GM18907 (cell line): ENCODE results near the gene CPNE2.

Experiments
- ATAC-seq: cut with Tn5 transposase; IDR thresholded peaks from one replicate; pipeline ENCODE4 v1.9.1; 2021; ENCODE audit warnings: mild to moderate bottlenecking, moderate library complexity; ENCODE audit not compliant: unreplicated experiment

The CPNE2 gene

DNA sequence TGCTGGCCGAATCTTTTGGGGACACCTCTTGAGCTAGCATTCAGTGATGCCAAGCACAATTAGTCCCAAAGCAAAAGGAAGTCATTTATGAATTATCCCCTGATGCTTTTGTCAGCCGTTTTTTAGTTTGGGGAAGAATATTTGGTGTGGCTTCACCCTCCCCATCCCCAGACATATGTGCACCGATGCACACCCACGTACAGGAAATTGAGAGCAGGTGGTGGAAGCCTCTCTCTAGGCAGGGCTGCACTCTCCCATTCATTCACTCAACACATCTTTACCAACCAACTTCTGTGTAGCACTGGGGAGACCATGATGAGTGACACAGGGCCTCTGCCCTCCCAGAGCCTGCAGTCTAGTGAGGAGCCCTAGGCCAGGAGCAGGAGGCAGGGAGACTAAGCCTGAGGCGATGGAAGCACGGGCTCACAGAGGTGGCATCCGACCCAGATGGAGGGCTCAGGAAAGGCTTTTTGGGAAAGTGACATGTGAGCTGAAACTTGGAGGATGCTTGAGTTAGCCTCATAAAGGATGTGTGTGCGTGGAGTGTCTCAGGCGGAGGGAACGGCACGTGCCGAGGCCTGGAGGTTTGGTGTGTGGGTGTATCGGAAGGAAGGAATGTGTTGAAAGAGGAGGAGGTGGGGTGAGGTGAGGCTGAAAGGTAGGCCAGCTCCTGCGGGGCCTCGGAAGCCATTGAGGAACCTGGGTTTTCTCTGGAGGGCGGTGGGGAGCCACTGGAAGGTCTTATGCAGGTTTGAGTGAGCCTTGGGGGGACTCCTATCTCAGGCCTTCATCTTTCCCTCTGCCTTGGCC is 49.6 kb downstream of the CPNE2 start:
- no peak for ATAC-seq

DNA sequence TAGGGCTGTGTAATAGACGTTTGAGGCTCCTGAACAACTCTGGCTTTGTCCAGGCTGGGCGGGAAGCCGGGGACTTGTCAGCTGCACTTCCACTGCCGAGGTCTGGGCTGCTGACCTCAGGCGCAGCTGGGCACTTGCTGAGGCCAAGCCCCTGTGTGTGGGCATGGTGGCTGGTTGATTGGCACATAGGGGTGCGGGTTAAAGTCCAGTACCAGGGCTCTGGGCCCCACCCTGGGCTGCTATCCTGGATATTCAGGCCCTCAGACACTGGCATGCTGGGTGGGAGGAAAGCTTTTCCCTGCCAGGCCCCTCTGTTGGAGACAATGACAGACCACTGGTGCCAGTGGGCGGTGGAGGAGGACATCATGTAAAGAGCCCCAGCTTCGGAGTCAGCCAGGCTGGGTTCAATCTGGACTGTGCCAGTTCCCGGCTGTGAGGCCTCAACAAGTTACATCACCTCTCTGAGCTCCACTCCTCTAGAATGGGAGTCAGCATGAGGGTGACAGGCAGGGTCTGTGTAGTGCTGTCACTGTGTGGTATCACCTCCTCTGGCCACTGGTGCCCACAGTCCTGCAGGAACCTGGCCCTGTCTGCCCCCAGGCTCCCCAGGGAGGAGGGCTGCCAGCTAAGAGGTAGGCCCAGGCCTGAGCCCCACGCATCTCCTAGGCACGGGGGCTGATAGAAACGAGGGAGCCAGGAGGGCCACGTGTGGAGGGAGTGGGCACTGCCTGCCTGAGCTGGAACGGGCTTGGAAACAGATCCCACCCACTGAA is 51.0 kb downstream of the CPNE2 start:
- no peak for ATAC-seq

- ATAC-seq, result no peak
Observed at GRCh38 chr16:57144027-57144426, 51.6 kb downstream of the CPNE2 start.

DNA sequence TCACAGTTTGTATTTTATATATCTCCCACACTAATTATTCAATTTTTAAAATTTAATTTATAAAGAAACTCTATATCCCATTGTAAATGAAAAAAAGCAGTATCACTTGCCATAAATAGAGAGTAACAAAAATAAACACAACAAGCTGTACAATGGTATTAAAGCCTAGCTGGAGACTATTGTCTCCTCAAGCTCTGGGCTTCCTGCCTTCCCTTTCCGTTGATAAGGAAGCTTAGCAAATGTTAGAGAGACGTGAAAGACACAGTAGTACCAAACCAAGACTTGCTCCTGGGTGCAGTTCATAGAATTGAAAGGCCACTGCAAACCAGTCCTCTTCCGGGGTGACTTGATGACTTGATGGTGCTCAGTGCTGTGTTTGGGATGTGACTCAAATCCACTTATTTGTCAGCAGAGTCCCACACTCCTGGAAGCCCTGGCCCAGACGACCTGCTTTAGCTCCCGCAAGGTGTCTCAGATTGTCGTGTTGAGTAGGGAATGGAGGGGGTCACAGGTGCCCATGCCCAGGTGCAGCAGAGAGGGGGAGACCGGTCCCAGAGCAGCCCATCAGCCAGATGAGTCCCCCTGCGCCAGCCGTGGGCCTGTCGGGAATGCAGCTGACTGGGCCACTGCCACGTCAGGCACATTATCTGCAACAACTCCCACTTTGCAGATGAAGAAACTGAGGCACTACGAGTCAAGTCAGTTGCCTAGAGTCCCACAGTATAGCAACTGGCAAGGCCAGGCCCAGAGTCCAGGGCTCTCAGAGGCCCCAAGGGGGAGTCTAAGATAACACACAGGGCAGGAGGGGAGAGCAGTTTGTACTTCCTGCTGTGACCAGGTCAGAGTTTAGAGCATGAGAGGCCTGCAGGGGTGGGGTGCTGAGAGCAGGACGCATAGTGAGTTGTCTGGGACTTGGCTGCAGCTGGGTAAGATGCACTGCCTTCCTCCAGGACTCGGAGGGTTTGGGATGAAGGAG is 53.0 kb downstream of the CPNE2 start:
- no peak for ATAC-seq

DNA sequence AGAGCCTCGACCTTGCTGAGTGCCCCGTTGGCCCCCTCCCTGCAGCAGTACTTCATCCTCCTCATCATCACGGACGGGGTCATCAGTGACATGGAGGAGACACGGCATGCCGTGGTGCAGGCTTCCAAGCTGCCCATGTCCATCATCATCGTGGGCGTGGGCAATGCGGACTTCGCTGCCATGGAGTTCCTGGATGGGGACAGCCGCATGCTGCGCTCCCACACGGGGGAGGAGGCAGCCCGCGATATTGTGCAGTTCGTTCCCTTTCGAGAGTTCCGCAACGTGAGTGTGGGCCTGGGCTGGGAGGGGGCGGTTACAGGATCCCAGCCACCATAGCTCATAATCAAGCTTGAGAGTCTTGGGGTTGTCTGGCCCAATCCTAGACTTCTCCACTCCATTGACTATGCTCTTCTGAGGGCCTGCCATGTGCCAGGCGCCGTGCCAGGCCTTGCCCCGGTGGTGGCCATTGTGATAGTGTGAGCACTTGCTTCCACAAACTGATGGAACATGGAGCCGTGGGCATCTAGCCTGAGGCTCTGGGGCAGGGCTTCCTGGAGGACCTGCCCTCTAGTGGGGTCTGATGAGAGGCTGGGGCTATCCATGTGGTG is 53.8 kb downstream of the CPNE2 start:
- no peak for ATAC-seq

- ATAC-seq, result no peak
Observed at GRCh38 chr16:57146735-57147134, 54.4 kb downstream of the CPNE2 start.

GRCh38 chr16:57147381-57148221 is 55.2 kb downstream of the CPNE2 start:
- ATAC-seq, result no peak

DNA sequence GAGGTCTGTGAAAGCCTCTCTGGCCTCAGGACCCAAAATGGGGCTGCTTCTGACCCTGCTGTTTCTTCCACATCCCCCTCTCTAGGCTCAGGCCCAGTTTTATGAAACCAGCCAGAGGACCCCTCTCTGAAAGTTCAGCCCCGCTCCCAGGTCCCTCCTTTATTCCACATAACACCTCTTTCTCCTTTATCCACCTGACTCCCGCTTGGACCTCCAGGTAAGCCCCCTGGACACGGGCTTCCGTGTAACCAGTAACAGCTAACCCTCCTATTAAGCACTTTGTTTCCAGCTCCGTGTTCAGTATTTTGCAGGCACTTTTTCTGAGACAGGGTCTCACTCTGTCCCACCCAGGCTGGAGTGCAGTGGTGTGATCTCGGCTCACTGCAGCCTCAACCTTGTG is 56.1 kb downstream of the CPNE2 start:
- no peak for ATAC-seq

DNA sequence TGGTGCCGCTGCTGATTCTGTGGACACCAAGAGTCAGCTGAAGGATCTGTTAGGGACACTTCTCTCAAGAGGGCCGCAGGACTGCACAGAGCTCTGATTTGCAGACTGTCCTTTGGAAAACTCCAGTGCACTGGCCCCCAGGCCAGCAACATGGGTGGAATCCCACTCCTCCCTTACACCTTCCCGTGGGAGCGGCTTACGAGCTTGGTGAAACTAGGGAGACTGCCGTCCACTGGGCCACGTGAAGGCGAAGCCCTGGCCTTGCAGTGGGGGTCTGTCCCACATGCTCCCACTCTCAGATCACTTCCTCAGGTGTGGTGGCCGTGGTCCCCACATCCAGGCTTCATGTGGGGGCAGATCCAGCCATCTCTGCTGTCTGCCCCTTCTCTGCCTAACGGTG is 57.0 kb downstream of the CPNE2 start:
- ATAC-seq, result no peak

DNA sequence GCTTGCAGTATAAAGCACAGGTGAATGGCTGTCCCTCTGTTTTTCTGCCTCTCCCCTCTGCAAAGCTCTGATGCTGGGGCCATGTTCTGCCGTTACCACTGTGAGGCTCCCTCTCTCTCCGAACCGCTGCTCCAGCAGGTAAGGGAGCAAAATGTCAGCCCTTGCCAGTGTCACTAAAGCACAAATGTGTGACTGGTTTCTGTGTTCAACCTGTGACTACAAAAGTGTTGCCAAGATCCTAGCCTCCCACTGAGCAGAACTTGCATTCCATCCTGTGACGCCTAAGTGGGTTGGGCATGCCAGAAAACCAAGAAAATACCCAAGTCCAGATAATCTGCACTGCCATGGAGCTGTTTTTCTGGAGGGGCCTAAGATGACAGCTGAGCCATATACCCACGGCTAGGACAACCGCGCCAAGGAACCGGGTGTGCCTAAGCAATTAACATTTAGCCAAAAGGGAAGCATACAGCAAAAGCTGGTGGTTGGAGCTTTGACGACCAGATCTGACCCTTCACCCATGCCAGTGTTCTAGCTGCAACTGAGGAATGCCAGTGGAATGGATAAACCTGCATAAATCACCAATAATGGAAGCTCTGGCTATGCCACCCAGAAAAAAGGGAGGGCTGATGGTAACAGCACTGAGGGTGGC is 58.4 kb downstream of the CPNE2 start:
- no peak for ATAC-seq

DNA sequence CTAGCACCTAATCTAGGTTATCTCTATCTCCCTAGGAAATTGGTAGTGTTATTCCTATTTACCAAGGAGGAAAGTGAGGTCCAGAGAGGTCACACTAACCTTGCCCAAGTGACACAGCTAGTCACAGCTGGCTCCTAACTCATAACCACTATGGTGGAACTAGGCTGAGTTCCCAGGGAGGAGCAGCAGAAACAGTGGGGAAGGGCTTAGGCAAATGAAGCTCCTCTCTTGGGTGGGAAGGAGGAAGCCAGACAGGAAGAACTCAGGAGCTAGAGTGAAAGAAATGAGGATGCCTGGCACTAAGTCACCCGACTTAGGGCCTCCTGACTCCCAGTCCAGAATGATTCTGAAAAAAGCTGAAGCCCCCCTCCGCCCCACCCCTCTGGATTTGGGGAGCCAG is 59.0 kb downstream of the CPNE2 start:
- ATAC-seq, result no peak

DNA sequence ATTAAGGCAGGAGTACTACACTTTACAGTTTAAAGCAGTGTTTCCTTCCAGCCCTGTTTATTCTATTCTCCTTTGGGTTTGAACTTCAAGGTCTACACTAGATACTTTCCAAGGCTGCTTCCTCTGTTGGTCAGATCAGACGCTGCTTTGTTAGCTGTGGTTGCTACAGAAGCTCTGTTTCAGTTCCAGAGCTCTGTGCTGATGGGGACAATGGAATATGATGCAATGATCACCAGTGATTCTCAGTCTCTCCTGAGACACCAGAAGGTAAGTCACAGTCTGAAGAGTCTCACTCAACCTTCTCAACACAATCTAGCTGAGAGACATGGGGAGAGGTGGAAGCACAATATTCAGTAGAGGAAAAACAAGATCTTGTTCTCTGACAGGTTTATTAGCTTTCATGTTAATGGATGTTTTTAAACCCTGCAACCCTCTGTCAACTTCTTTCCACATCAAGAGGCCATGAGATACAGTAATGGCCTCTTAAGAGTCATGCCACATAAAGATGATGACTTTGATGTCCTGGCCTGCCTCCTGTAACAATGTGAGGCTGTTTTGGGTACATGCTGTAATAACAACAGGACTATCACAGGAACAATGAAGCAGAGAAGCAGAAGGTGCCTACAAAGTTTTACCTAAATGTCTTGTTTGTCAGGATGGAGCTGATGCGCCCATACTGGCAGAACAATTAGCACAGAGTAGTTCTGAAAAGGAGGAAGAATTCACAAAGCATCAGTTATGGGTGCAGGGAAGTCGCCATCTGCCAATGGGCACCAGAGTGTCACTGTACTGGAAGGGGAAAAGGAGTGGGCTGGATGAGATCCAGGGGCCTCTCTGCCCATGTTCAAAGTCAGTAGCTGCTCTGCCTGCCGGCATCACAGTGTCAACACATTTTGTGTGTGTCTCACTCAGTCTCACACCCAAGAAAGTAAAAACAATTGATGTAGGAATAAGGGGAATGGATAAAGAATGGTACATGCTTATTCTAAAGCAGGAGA is 60.0 kb downstream of the CPNE2 start:
- ATAC-seq, result no peak

GRCh38 chr16:57153841-57154240 is 61.5 kb downstream of the CPNE2 start:
- ATAC-seq, result no peak

- ATAC-seq, result no peak
Observed at GRCh38 chr16:57155702-57156350, 63.4 kb downstream of the CPNE2 start.

GRCh38 chr16:57156351-57156703 is 63.9 kb downstream of the CPNE2 start:
- no peak for ATAC-seq

GRCh38 chr16:57157533-57157932 is 65.2 kb downstream of the CPNE2 start:
- ATAC-seq, result no peak

DNA sequence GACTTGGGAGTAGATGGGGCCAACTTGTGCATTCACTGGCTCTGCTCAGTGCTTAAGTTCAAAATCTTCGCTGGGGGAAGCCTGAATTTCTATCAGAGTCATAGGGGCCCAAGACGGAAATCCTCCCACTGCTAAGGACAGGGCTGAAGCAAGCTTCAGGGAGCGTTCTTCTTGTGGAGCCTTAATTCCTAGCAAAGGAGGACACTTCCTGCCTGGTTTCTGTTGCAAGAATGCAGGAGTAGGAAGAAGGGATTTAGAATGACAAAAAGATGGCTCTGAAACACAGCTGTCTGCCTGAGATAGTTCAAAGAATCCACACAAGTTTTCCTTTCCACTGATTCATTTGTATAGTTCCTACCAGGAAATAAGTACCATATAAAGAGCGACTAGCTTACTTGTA is 67.1 kb downstream of the CPNE2 start:
- no peak for ATAC-seq

DNA sequence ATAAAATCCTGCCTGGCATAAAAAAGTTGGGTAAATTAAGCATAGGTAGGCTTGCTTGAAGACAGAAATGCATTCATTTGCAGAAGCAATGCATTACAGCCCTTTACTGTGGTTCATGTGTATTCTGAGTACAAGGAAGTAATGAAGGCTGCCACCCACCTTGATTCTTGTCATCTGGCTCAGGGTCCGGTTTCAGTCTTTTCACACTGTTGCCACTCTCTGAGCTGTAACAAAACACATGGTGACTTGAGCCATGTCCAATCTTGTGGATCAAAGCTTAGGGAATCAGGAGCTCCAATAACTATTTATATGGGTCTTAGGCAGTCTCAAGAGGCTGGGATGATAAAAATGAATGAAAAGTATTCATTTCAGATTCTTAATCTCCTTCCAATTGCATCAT is 71.5 kb downstream of the CPNE2 start:
- ATAC-seq, result no peak
